Endothelial cell (in vitro differentiated cells): ENCODE results near the gene HDLBP. TPM values are rescaled to one million over a fixed set of nuclear protein-coding genes. Genes with fewer than 3 reads are reported as not detected.

Experiments used
- DNase-seq: peaks from one replicate; pipeline ENCODE4 v3.0.0; 2021; ENCODE audit warnings: low spot score
- H3K27ac Mint-ChIP-seq: one replicate; pipeline ENCODE4 v1.8.0; 2021; ENCODE audit warnings: mixed read lengths, inconsistent platforms; ENCODE audit not compliant: unreplicated experiment
- H3K27me3 Mint-ChIP-seq: one replicate; pipeline ENCODE4 v1.8.0; 2021; ENCODE audit warnings: mild to moderate bottlenecking, moderate library complexity, mixed read lengths, inconsistent platforms; ENCODE audit not compliant: unreplicated experiment
- H3K36me3 Mint-ChIP-seq: one replicate; pipeline ENCODE4 v1.8.0; 2021; ENCODE audit warnings: mild to moderate bottlenecking, low read depth, mixed read lengths, inconsistent platforms; ENCODE audit not compliant: unreplicated experiment
- H3K4me1 Mint-ChIP-seq: one replicate; pipeline ENCODE4 v1.8.0; 2021; ENCODE audit warnings: mild to moderate bottlenecking, mixed read lengths, inconsistent platforms; ENCODE audit not compliant: unreplicated experiment
- H3K4me3 Mint-ChIP-seq: one replicate; pipeline ENCODE4 v1.8.0; 2021; ENCODE audit warnings: mild to moderate bottlenecking, mixed read lengths, inconsistent platforms; ENCODE audit not compliant: unreplicated experiment
- H3K9me3 Mint-ChIP-seq: one replicate; pipeline ENCODE4 v1.8.0; 2021; ENCODE audit warnings: mixed read lengths, inconsistent platforms; ENCODE audit not compliant: unreplicated experiment
- CTCF ChIP-seq: fragments of 200-600 bp; sonication (generic); IDR thresholded peaks from one replicate; pipeline ENCODE4 v1.5.0; 2021; ENCODE audit warnings: antibody characterized with exemption; ENCODE audit not compliant: unreplicated experiment
- total RNA-seq: library from RNA; stranded (reverse); fragmentation: NEBNext Ultra II Directional; extraction: Animal tissue kit (Norgen Biotek cat#: 25700); gene quantifications from one replicate; pipeline ENCODE4 v1.2.1, GENCODE V29; 2021; ENCODE audit not compliant: unreplicated experiment

HDLBP gene
- total RNA-seq, 1 donor from 2014 or later, result 364 TPM

- Mint-ChIP-seq H3K36me3 (peaks cover 6% of the 10 kb centered on the region), H3K4me3 (peak overlapping the region; percentile 100), H3K9me3 (no peaks in the 10 kb centered on the region), H3K27ac (peak overlapping the region; percentile 79), H3K27me3 (peaks cover 8% of the 10 kb centered on the region), H3K4me1 (peaks cover 60% of the 10 kb centered on the region)
- TF ChIP-seq CTCF, result no peak
- DNase-seq, result no peak
These were observed 1.9 kb upstream of the HDLBP start for GRCh38 chr2:241317391-241317790.

DNA sequence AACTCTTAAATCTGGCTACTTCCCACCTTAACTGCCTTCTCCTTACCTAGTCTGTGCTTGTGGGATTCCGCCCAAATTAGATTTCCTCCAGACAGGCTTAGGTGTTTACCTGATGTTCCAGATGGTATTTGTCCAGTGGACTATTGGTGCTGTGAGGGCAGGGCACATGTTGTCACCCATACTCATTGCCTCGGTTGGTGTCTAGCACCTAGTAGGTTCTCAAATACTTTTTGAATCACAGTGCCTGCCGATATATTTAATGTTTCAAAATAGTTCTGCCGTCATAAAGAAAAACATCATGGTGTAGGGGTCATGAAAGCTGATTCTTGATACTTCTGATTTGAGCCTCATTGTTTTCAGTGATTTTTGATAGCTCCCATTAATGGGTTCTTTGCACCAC, 1.4 kb upstream of the HDLBP start:
- Mint-ChIP-seq H3K4me1 (peaks cover 61% of the 10 kb centered on the region), H3K27ac (peak overlapping the region; percentile 97)
- no peak for TF ChIP-seq CTCF

GRCh38 chr2:241315879-241316631, 583 bp upstream of the HDLBP start, which contains the start of gene SEPTIN2:
Gene SEPTIN2, plus strand, starts transcription at chr2:241315925. Its CDS starts 8,308 bp downstream, at chr2:241324233.
- no peak for TF ChIP-seq CTCF
- H3K4me3 Mint-ChIP-seq, result peak within 1 kb of the TSS; percentile 100
- H3K4me1 Mint-ChIP-seq, result peaks cover 56% of the 10 kb centered on the region
- peak; percentile 71 for DNase-seq
- no peaks in the 10 kb centered on the region for H3K9me3 Mint-ChIP-seq
- H3K27me3 Mint-ChIP-seq, result peaks cover 8% of the 10 kb centered on the region
- peak within 1 kb of the TSS; percentile 98 for H3K27ac Mint-ChIP-seq
- H3K36me3 Mint-ChIP-seq, result peaks cover 6% of the 10 kb centered on the region

More for the DNA sequence above, 1.4 kb upstream of the HDLBP start:
- Mint-ChIP-seq H3K4me3 (peak overlapping the region; percentile 100), H3K36me3 (peaks cover 6% of the 10 kb centered on the region), H3K27me3 (peaks cover 8% of the 10 kb centered on the region), H3K9me3 (no peaks in the 10 kb centered on the region)
- DNase-seq, result no peak

GRCh38 chr2:241314226-241315092, 1.0 kb downstream of the HDLBP start:
- Mint-ChIP-seq H3K9me3 (no peaks in the 10 kb centered on the region), H3K27me3 (peaks cover 9% of the 10 kb centered on the region), H3K4me3 (peak overlapping the region; percentile 93), H3K4me1 (peaks cover 51% of the 10 kb centered on the region), H3K27ac (peak overlapping the region; percentile 96), H3K36me3 (peaks cover 6% of the 10 kb centered on the region)
- no peak for TF ChIP-seq CTCF
- DNase-seq, result no peak
